HUES64 (cell line): ENCODE data around the gene OR5H2. TPM values are rescaled to one million over a fixed set of nuclear protein-coding genes. Genes with fewer than 3 reads are reported as not detected.
A peak's percentile ranks its signal among the peaks of the same experiment; 100 is the strongest.
"Not testable (repeated sequence)": the region's sequence is repeated elsewhere in the genome, so short reads cannot be mapped to it uniquely, and the experiment has no call there.

Experiments used
- H3K27ac ChIP-seq: 2 replicates; pipeline ENCODE4 v1.7.0; 2013; ENCODE audit warnings: low read depth, low read length, inconsistent platforms
- H3K27me3 ChIP-seq: 2 replicates; pipeline ENCODE4 v1.6.1; 2013; ENCODE audit warnings: mild to moderate bottlenecking, low read length; ENCODE audit not compliant: insufficient read depth
- H3K36me3 ChIP-seq: 2 replicates; pipeline ENCODE4 v1.6.1; 2013; ENCODE audit warnings: mild to moderate bottlenecking, low read length; ENCODE audit not compliant: insufficient read depth
- H3K4me1 ChIP-seq: 2 replicates; pipeline ENCODE4 v1.6.1; 2013; ENCODE audit warnings: mild to moderate bottlenecking, low read length, moderate library complexity; ENCODE audit not compliant: insufficient read depth
- H3K4me3 ChIP-seq: 2 replicates; pipeline ENCODE4 v1.5.1; 2013; ENCODE audit warnings: mild to moderate bottlenecking, low read length, moderate library complexity
- H3K9ac ChIP-seq: 2 replicates; pipeline ENCODE4 v1.6.1; 2013; ENCODE audit warnings: mild to moderate bottlenecking, low read depth, low read length
- H3K9me3 ChIP-seq: 2 replicates; pipeline ENCODE4 v1.6.1; 2013; ENCODE audit warnings: low read depth, low read length; ENCODE audit not compliant: insufficient read depth
- WGBS: fragments of 150-250, 120-280 bp; methylation state at CpG from one replicate; pipeline ENCODE4 v1.1.7; 2013; ENCODE audit warnings: missing lambda C conversion rate; 5-methylcytosine and 5-hydroxymethylcytosine counted together
- polyA plus RNA-seq, 2 experiments: library from polyadenylated mRNA; stranded (reverse); fragments of 50-300 nt; gene quantifications; one replicate each; pipeline ENCODE4 v1.2.3, GENCODE V29; 2013

Gene OR5H2
- not detected for polyA plus RNA-seq (2013, experiment 1 of 2)
- polyA plus RNA-seq (2013, experiment 2 of 2) = not detected

DNA sequence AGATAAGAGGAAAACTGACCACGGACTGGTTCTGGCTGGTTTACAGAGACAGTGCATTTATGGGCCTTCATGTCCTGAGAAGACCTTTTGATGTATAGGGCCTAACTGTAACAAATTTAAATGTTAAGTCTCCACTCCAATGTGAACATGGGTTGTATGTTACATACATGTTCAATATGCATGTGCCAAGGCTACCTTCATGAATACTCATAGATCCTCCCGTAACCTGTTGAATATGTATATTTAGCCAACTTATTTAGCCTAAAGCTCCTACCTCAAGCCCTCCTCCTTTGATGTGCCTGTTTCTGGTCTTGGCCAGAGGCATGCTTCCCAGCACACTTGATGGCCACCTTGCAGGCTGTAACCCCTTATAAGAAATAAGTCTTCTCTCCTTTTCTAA, at the start of gene OR5H2:
Gene OR5H2 (plus strand): TSS at position 301 of the 400 bp plus-strand sequence. CDS start 398 bp downstream, outside the sequence.
- Histone ChIP-seq H3K4me3 (no peak within 1 kb of the TSS), H3K9me3 (no peaks in the 10 kb centered on the region), H3K9ac (no peak within 1 kb of the TSS), H3K36me3 (no peaks in the 10 kb centered on the region), H3K27me3 (no peaks in the 10 kb centered on the region), H3K27ac (no peak within 1 kb of the TSS), H3K4me1 (peaks cover 11% of the 10 kb centered on the region; the same call in 1 of the 2 replicates)
- 84% methylated on average over 2 of the region's 2 CpGs for WGBS

DNA sequence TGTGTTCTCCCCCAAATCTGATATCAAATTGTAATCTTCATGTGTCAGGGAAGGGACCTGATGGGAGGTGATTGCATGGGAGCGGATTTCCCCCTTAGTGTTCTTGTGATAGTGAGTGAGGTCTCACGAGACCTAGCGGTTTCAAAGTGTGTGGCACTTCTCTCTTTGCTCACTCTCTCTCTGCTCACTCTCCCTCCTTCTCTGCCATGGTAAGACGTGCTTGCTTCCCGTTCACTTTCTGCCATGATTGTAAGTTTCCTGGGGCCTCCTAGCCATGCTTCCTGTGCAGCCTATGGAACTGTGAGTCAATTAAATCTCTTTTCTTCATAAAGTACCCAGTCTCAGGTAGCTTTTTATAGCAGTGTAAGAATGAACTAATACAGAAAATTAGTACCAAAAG, 48.8 kb upstream of the OR5H2 start:
- H3K36me3 ChIP-seq = no peaks in the 10 kb centered on the region
- H3K9ac ChIP-seq = no peak overlapping the region
- H3K27me3 ChIP-seq = no peaks in the 10 kb centered on the region
- H3K4me1 ChIP-seq = no peaks in the 10 kb centered on the region
- no peak overlapping the region for H3K4me3 ChIP-seq
- WGBS = 88% methylated on average over 5 of the region's 5 CpGs
- H3K9me3 ChIP-seq = no peaks in the 10 kb centered on the region
- no peak overlapping the region for H3K27ac ChIP-seq

DNA sequence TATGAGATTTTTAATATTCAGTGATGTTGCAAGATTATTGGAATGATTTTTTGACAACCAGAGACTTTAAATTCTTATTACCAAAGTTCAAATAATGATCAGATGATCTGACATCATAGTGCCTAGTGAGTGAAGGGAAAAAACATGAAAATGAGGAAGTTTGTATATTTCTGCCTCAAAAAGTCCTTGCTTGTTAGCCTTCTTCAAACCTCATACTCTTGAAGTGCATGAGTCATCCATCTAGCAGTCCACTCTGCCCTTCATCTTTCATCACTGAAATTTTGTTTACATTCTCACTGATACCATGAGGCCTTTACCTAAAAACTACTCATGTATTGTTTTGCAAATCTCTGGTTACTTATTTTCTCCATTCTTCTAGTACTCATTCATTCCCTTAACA, 42.2 kb upstream of the OR5H2 start:
- Histone ChIP-seq H3K27me3 (no peaks in the 10 kb centered on the region), H3K4me3 (no peak overlapping the region), H3K9me3 (no peaks in the 10 kb centered on the region), H3K9ac (no peak overlapping the region), H3K36me3 (no peaks in the 10 kb centered on the region), H3K4me1 (peaks cover 32% of the 10 kb centered on the region), H3K27ac (no peak overlapping the region)

DNA sequence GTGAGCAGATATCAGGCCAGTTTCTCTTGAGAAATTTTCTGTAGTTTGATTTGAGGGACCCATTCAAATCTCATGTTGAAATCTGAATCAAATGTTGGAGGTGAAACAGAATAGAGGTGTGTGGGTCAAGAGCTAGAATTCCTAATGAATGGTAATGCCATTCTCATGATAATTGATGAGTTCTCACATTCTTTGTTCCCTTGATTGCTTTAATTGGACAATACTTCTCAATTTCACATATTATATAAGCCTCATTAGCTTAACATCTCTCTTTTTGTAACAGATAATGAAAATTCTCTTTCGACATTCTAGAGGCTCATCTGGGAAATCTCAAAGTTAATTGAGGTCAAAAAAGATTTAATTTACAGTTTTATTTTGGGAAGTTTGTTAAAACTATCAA, 40.1 kb upstream of the OR5H2 start:
- H3K9me3 ChIP-seq = no peaks in the 10 kb centered on the region
- H3K9ac ChIP-seq = no peak overlapping the region
- WGBS = 81% methylated on average over 1 of the region's 1 CpG
- no peak overlapping the region for H3K4me3 ChIP-seq
- no peaks in the 10 kb centered on the region for H3K27me3 ChIP-seq
- H3K27ac ChIP-seq = peak overlapping the region; percentile 27; the same call in 1 of the 2 replicates
- H3K4me1 ChIP-seq = peaks cover 32% of the 10 kb centered on the region
- no peaks in the 10 kb centered on the region for H3K36me3 ChIP-seq

DNA sequence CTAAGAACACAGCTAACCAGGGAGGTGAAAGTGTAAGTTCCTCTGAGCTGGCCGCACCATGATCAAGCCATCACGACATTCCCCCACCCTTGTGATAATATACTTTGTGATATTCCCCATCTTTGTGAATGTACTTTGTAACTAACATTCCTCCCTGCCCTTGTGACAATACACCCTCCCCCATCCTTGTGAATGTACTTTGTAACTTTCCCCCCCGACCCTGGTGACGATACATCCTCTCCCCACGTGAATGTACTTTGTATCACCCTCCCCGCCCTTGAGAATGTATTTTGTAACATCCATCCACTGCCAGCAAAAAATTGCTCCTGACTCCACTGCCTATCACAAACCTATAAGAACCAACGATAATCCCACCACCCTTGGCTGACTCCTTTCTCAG, 38.5 kb upstream of the OR5H2 start:
- Histone ChIP-seq H3K27me3 (no peaks in the 10 kb centered on the region), H3K36me3 (no peaks in the 10 kb centered on the region), H3K9ac (no peak overlapping the region), H3K9me3 (no peaks in the 10 kb centered on the region), H3K27ac (no peak overlapping the region), H3K4me3 (no peak overlapping the region), H3K4me1 (peaks cover 32% of the 10 kb centered on the region)
- 95% methylated on average over 7 of the region's 7 CpGs for WGBS

DNA sequence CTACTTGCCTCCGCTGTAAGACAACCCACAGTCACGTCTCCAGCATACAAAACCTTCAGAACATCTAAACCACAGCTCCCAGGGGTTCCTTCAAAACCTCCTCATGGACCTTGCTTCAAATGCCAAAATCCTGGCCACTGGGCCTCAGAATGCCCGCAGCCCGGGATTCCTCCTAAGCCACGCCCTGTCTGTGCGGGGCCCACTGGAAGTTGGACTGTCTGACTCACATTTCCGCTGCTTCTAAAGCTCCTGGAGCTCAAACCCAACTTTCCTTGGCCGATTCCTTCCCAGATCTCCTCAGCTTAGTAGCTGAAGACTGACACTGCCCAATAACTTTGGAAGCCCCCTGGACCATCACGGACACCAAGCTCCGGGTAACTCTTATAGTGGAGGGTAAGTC, 36.2 kb upstream of the OR5H2 start:
- Histone ChIP-seq H3K27me3 (no peaks in the 10 kb centered on the region), H3K4me3 (no peak overlapping the region), H3K9me3 (no peaks in the 10 kb centered on the region), H3K4me1 (peaks cover 20% of the 10 kb centered on the region), H3K36me3 (no peaks in the 10 kb centered on the region), H3K9ac (no peak overlapping the region), H3K27ac (no peak overlapping the region)
- 97% methylated on average over 10 of the region's 10 CpGs for WGBS

DNA sequence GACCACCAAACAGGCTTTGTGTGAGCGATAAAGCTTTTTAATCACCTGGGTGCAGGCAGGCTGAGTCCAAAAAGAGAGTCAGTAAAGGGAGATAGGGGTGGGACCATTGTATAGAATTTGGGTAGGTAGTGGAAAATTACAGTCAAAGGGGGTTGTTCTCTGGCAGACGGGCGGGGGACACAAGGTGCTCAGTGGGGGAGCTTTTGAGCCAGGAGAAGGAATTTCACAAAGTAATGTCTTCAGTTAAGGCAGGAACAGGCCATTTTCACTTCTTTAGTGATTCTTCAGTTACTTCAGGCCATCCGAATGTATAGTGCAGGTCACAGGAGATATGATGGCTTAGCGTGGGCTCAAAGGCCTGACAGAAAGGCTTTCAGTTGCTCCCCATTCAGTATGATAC, 26.3 kb upstream of the OR5H2 start:
- H3K27me3 ChIP-seq, H3K4me1 ChIP-seq, H3K4me3 ChIP-seq, H3K36me3 ChIP-seq, H3K9me3 ChIP-seq, H3K9ac ChIP-seq: not testable (repeated sequence)
- H3K27ac ChIP-seq = peak overlapping the region; percentile 35; the same call in 1 of the 2 replicates
- WGBS = 49% methylated on average over 5 of the region's 5 CpGs

DNA sequence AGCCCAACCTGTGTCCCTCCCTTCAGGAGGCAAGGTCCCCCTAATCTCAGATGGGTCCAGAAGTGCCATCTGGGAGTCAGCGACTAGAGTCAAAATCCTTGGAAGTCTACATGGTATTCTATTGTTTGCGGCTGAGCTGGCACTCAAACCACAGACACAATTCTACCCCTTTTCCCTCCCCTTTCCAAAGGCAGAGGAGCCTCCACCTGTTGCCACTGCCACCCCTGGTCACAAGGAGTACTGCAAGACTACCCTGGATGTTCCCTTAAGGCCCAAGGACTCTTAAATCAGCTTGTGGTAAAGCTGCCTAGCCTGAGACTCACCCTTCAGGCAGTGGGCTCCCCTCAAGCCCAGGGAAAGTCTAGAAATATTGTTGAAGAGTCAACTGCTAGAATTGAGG, 22.6 kb upstream of the OR5H2 start:
- no peaks in the 10 kb centered on the region for H3K9me3 ChIP-seq
- H3K36me3 ChIP-seq = no peaks in the 10 kb centered on the region
- no peak overlapping the region for H3K27ac ChIP-seq
- H3K4me3 ChIP-seq = no peak overlapping the region
- no peak overlapping the region for H3K9ac ChIP-seq
- no peaks in the 10 kb centered on the region for H3K27me3 ChIP-seq
- 75% methylated on average over 2 of the region's 2 CpGs for WGBS
- H3K4me1 ChIP-seq = peaks cover 6% of the 10 kb centered on the region; the same call in 1 of the 2 replicates

DNA sequence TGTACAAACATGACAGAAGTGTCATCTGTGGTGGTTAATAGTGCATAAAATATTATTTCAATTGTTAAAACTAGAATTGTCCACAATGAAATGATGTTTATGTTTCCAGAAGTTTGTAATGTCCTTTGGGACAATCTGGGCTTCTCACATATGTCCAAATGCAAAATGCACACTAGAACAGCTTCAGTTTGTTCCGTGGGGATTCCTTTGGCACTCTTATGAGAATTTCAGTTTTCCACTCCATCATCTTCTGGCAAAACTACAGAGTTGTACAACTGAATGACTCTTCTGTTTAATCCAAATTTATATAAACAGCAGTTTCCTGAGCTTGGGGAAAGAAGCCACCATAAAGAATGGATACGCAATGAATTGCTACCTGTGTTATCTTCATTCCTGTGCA, 20.3 kb upstream of the OR5H2 start:
- H3K4me3 ChIP-seq = no peak overlapping the region
- H3K36me3 ChIP-seq = no peaks in the 10 kb centered on the region
- H3K27me3 ChIP-seq = no peaks in the 10 kb centered on the region
- H3K9me3 ChIP-seq = no peaks in the 10 kb centered on the region
- no peak overlapping the region for H3K9ac ChIP-seq
- H3K27ac ChIP-seq = no peak overlapping the region
- no peaks in the 10 kb centered on the region for H3K4me1 ChIP-seq
- 99% methylated on average over 2 of the region's 2 CpGs for WGBS

DNA sequence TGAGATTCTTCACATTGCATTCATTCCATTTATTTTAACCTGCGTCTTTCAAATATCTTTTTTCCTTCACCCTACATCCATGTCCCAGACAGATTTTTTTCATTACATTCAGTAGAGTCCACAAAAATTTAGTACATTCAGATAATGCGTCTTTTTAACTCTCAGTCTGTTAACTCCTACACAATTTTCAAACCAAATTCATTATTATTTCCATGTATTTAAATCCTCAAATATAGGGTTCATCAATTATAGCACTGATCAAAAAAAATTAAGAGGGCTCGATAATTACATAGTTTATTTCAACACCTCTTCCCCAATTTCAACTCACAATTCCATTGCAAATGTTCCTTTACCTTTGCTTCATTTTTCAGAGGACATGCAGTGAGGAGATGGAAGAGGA, 18.4 kb upstream of the OR5H2 start, which contains the start of gene OR5H6:
Gene OR5H6 (plus strand): TSS at position 301 of the 400 bp plus-strand sequence. CDS start 89 bp downstream, at position 390.
- Histone ChIP-seq H3K4me1 (no peaks in the 10 kb centered on the region), H3K9ac (no peak within 1 kb of the TSS), H3K27me3 (no peaks in the 10 kb centered on the region), H3K36me3 (no peaks in the 10 kb centered on the region), H3K4me3 (no peak within 1 kb of the TSS), H3K27ac (no peak within 1 kb of the TSS), H3K9me3 (no peaks in the 10 kb centered on the region)
- 96% methylated on average over 3 of the region's 3 CpGs for WGBS

DNA sequence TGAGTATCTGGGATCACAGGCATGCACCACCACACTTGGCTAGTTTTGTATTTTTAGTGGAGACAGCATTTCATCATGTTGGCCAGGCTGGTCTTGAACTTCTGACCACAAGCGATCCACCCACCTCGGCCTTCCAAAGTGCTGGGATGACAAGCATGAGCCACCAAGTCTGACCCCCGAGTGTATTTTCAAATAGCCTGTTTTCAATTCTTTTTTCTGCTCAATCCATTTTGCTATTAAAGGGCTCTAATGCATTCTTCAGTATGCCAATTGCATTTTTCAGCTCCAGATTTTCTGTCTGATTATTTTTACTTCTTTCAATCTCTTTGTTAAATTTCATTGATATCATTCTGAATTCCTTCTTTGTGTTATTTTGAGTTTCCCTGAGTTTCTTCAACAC, 12.5 kb upstream of the OR5H2 start:
- Histone ChIP-seq H3K27me3 (no peaks in the 10 kb centered on the region), H3K27ac (no peak overlapping the region), H3K4me3 (no peak overlapping the region), H3K9me3 (peaks cover 7% of the 10 kb centered on the region), H3K4me1 (no peaks in the 10 kb centered on the region), H3K9ac (no peak overlapping the region), H3K36me3 (no peaks in the 10 kb centered on the region)
- 96% methylated on average over 3 of the region's 3 CpGs for WGBS

DNA sequence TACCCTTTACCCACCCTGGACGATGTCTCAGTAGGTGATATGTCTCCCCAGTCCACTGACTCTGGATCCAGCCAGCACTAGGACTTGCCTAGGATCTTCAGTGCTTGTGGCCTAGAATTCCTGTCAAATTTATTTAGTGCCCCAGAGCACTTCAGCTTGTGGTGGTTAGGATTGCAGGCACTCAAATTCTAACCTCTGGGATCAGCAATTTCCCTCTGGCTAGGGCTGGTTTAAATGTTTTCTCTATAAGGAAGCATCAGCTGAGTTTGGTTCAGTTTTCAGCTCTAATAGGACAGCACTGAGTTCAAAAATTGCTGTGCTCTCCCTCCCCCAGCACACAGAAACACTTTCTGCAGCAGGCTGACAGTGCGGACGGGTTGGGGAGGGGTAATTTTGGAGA, 10.2 kb upstream of the OR5H2 start:
- peaks cover 7% of the 10 kb centered on the region for H3K9me3 ChIP-seq
- 95% methylated on average over 1 of the region's 3 CpGs for WGBS
- H3K9ac ChIP-seq = no peak overlapping the region
- H3K4me1 ChIP-seq = no peaks in the 10 kb centered on the region
- no peak overlapping the region for H3K27ac ChIP-seq
- no peaks in the 10 kb centered on the region for H3K36me3 ChIP-seq
- H3K27me3 ChIP-seq = no peaks in the 10 kb centered on the region
- no peak overlapping the region for H3K4me3 ChIP-seq
